ENCODE data around the gene PPM1L.

PPM1L gene

GRCh38 chr3:160840590-160840989 lies 84.6 kb downstream of the PPM1L start:
- Histone ChIP-seq H3K27ac (replicated peaks) (no peak overlapping the region), H3K27me3 (ENCODE audit: insufficient read depth, poor library complexity, severe bottlenecking) (no peaks in the 10 kb centered on the region), H3K4me3 (replicated peaks; ENCODE audit: insufficient read depth, low read length) (no peak overlapping the region)
- DNase-seq (ENCODE audit: low read depth in 1 of 2, low spot score in 1 of 2) = no peak
- TF ChIP-seq GABPA (IDR thresholded peaks at IDR 0.05; ENCODE audit: low read depth) (no peak), CTCF (IDR thresholded peaks at IDR 0.05; ENCODE audit: insufficient read depth, low read length) (no peak), SPI1 (IDR thresholded peaks at IDR 0.05; ENCODE audit: borderline replicate concordance, low read depth) (no peak), POLR2AphosphoS5 (IDR thresholded peaks at IDR 0.05; ENCODE audit: low read depth) (no peak)
- TF ChIP-seq, protein P1, sequence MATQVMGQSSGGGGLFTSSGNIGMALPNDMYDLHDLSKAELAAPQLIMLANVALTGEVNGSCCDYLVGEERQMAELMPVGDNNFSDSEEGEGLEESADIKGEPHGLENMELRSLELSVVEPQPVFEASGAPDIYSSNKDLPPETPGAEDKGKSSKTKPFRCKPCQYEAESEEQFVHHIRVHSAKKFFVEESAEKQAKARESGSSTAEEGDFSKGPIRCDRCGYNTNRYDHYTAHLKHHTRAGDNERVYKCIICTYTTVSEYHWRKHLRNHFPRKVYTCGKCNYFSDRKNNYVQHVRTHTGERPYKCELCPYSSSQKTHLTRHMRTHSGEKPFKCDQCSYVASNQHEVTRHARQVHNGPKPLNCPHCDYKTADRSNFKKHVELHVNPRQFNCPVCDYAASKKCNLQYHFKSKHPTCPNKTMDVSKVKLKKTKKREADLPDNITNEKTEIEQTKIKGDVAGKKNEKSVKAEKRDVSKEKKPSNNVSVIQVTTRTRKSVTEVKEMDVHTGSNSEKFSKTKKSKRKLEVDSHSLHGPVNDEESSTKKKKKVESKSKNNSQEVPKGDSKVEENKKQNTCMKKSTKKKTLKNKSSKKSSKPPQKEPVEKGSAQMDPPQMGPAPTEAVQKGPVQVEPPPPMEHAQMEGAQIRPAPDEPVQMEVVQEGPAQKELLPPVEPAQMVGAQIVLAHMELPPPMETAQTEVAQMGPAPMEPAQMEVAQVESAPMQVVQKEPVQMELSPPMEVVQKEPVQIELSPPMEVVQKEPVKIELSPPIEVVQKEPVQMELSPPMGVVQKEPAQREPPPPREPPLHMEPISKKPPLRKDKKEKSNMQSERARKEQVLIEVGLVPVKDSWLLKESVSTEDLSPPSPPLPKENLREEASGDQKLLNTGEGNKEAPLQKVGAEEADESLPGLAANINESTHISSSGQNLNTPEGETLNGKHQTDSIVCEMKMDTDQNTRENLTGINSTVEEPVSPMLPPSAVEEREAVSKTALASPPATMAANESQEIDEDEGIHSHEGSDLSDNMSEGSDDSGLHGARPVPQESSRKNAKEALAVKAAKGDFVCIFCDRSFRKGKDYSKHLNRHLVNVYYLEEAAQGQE (IDR thresholded peaks at IDR 0.05; ENCODE audit: insufficient replicate concordance, low read depth) = no peak

DNA sequence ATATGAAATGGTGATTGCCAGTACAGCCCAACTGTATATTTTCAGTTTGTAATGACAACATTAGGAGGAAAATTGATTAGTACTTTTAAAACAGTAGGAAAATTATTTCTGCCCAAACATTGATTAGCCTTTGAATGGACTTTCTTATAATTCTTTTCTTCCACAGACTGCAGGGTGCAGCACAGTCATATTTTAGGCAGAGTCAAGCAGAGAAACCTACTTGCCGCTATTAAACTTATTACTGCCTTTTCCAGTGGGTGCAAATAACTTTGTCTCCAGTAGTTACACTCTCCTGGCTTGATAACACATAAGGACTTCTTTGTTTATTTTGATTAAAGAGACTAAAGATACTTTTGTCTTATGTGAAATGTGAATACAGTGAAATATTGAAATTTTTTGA lies 85.4 kb downstream of the PPM1L start:
- TF ChIP-seq GABPA (IDR thresholded peaks at IDR 0.05; ENCODE audit: low read depth) (no peak), SPI1 (IDR thresholded peaks at IDR 0.05; ENCODE audit: borderline replicate concordance, low read depth) (no peak), POLR2AphosphoS5 (IDR thresholded peaks at IDR 0.05; ENCODE audit: low read depth) (no peak), CTCF (IDR thresholded peaks at IDR 0.05; ENCODE audit: insufficient read depth, low read length) (no peak)
- TF ChIP-seq, protein P1 (IDR thresholded peaks at IDR 0.05; ENCODE audit: insufficient replicate concordance, low read depth) = no peak
- Histone ChIP-seq H3K4me3 (replicated peaks; ENCODE audit: insufficient read depth, low read length) (no peak overlapping the region), H3K27ac (replicated peaks) (no peak overlapping the region), H3K27me3 (ENCODE audit: insufficient read depth, poor library complexity, severe bottlenecking) (no peaks in the 10 kb centered on the region)
- DNase-seq (ENCODE audit: low read depth in 1 of 2, low spot score in 1 of 2) = no peak

GRCh38 chr3:160842021-160843005 lies 86.3 kb downstream of the PPM1L start:
- Histone ChIP-seq H3K27me3 (ENCODE audit: insufficient read depth, poor library complexity, severe bottlenecking) (no peaks in the 10 kb centered on the region), H3K27ac (replicated peaks) (no peak overlapping the region), H3K4me3 (replicated peaks; ENCODE audit: insufficient read depth, low read length) (no peak overlapping the region)
- TF ChIP-seq GABPA (IDR thresholded peaks at IDR 0.05; ENCODE audit: low read depth) = no peak
- TF ChIP-seq CTCF (IDR thresholded peaks at IDR 0.05; ENCODE audit: insufficient read depth, low read length) = no peak
- TF ChIP-seq, protein P1 (IDR thresholded peaks at IDR 0.05; ENCODE audit: insufficient replicate concordance, low read depth) = no peak
- no peak for TF ChIP-seq SPI1 (IDR thresholded peaks at IDR 0.05; ENCODE audit: borderline replicate concordance, low read depth)
- TF ChIP-seq POLR2AphosphoS5 (IDR thresholded peaks at IDR 0.05; ENCODE audit: low read depth) = no peak
- no peak for DNase-seq (ENCODE audit: low read depth in 1 of 2, low spot score in 1 of 2)
